Neuron (in vitro differentiated cells): Measurements from ENCODE around the gene ELF1.
"Not testable (repeated sequence)": the region's sequence is repeated elsewhere in the genome, so short reads cannot be mapped to it uniquely, and the experiment has no call there.

Source experiments
- H2AFZ ChIP-seq: one replicate; pipeline ENCODE4 v1.6.1; 2013; ENCODE audit warnings: low read depth, mild to moderate bottlenecking, inconsistent platforms, low read length, moderate library complexity
- H3K27me3 ChIP-seq: one replicate; pipeline ENCODE4 v1.6.1; 2013; ENCODE audit warnings: low read length; ENCODE audit not compliant: insufficient read depth
- H3K36me3 ChIP-seq: one replicate; pipeline ENCODE4 v1.6.1; 2013; ENCODE audit warnings: low read length; ENCODE audit not compliant: insufficient read depth
- H3K4me1 ChIP-seq: one replicate; pipeline ENCODE4 v1.6.1; 2013; ENCODE audit warnings: low read length; ENCODE audit not compliant: insufficient read depth
- H3K4me3 ChIP-seq: 2 replicates; pipeline ENCODE4 v1.5.1; 2013; ENCODE audit warnings: mild to moderate bottlenecking, low read length, moderate library complexity
- H3K9me3 ChIP-seq: one replicate; pipeline ENCODE4 v1.6.1; 2013; ENCODE audit warnings: low read length

ELF1 gene

DNA sequence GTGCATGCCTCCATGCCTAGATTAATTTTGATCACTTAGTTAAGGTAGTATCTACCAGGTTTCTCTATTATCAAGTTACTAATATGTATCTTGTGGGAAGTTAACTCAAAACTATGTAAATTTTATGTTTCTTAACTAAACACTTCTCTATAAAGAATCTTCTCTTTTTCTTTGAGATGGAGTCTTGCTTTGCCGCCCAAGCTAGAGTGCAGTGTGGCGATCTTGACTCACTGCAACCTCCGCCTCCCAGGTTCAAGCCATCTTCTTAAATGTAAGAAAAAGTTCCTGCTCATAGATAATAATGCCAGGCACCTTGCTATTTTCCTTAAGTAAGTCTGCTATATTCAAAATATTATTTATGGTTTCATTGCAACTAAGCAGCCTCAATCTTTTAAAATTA, 58.4 kb downstream of the ELF1 start:
- Histone ChIP-seq H3K4me3 (no peak overlapping the region), H3K9me3 (peaks cover 2% of the 10 kb centered on the region), H3K27me3 (no peaks in the 10 kb centered on the region), H3K36me3 (no peaks in the 10 kb centered on the region), H3K4me1 (no peaks in the 10 kb centered on the region), H2AFZ (no peak overlapping the region)

DNA sequence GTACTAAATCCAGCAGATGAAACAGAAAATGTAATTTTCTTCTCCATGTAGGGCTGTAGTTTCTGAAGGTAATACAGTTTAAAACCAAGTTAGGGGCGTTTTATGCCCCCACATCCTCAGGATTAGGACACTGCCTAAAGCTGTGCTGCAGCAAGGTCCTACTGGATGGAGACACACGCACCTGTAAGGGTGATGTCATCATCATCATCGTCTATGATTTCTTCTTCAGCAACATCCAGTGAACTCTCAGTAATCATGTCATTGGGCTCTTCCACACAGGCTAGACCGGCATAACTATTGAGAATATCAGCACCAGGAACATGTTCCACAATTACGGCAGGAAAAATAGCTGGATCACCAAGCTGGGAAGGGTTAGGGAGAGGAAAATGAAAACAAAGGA, 60.5 kb downstream of the ELF1 start:
- H3K27me3 ChIP-seq = no peaks in the 10 kb centered on the region
- H3K4me1 ChIP-seq = no peaks in the 10 kb centered on the region
- no peak overlapping the region for H2AFZ ChIP-seq
- no peaks in the 10 kb centered on the region for H3K36me3 ChIP-seq
- H3K9me3 ChIP-seq = peaks cover 2% of the 10 kb centered on the region
- no peak overlapping the region for H3K4me3 ChIP-seq

- Histone ChIP-seq H3K27me3 (no peaks in the 10 kb centered on the region), H3K36me3 (no peaks in the 10 kb centered on the region), H3K4me3 (no peak overlapping the region), H3K9me3 (no peaks in the 10 kb centered on the region), H2AFZ (no peak overlapping the region), H3K4me1 (no peaks in the 10 kb centered on the region)
Observed at GRCh38 chr13:40946485-40946884, 72.6 kb downstream of the ELF1 start.

DNA sequence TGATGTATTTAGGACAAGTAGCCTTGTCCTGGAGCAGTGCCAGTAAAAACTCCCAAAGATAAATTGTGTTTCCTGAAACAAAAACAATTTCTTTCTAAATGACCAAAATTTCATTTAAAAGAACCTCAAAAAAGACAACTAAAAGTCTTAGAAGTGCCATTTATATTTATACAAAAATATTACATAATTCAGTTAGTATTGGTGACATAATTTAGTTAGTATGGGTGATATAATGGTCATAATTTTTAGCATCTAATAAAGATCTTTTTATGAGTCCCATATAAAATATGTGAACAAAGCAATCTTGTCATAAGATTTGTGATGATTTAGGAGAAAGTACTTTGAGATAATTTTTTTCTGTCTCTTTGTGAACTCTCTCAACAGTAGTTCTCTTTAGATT, 76.0 kb downstream of the ELF1 start:
- Histone ChIP-seq H3K27me3 (no peaks in the 10 kb centered on the region), H2AFZ (no peak overlapping the region), H3K36me3 (peaks cover 4% of the 10 kb centered on the region), H3K4me3 (no peak overlapping the region), H3K9me3 (no peaks in the 10 kb centered on the region), H3K4me1 (no peaks in the 10 kb centered on the region)

DNA sequence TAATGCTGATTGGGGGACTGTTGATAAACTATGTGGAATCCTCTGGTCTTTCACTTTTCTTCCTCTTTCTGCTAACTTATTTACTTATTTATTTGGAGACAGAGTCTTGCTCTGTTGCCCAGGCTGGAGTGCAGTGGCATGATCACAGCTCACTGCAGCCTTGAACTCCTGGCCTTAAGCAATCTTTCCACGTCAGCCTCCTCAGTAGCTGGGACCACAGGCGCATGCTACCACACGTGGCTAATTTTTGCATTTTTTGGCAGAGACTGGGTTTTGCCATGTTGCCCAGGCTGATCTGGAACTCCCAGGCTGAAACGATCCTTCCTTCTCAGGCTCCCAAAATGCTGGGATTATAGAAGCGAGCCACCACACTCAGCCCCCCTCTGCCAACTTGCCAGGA, 77.5 kb downstream of the ELF1 start:
- H3K9me3 ChIP-seq = no peaks in the 10 kb centered on the region
- H3K27me3 ChIP-seq = no peaks in the 10 kb centered on the region
- H2AFZ ChIP-seq = no peak overlapping the region
- no peak overlapping the region for H3K4me3 ChIP-seq
- no peaks in the 10 kb centered on the region for H3K4me1 ChIP-seq
- H3K36me3 ChIP-seq = peaks cover 4% of the 10 kb centered on the region

DNA sequence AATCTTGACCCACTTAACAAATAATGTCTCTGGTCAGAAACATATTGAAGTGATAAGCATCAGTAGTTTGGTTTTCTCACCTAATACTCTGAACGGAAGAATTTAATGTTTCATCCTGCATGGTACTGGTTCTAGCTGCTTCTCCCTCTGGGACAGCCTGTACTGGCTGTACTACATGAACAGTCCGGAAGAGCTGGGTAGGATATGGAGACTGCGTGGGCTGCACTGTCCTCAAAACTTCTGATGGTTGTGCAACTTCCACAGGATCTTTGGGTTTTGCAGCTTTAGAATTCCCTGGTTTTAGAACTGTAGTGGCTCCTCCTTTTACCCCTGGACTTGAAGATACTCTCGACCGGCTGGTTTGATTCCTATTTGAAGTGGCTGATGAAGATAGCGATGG, 78.3 kb downstream of the ELF1 start:
- H2AFZ ChIP-seq = no peak overlapping the region
- no peaks in the 10 kb centered on the region for H3K4me1 ChIP-seq
- H3K4me3 ChIP-seq = no peak overlapping the region
- no peaks in the 10 kb centered on the region for H3K9me3 ChIP-seq
- H3K36me3 ChIP-seq = peaks cover 4% of the 10 kb centered on the region
- no peaks in the 10 kb centered on the region for H3K27me3 ChIP-seq

GRCh38 chr13:40933508-40934204, 85.5 kb downstream of the ELF1 start:
- Histone ChIP-seq H3K9me3 (no peaks in the 10 kb centered on the region), H3K4me3 (no peak overlapping the region), H3K36me3 (no peaks in the 10 kb centered on the region), H2AFZ (no peak overlapping the region), H3K4me1 (no peaks in the 10 kb centered on the region), H3K27me3 (no peaks in the 10 kb centered on the region)

- Histone ChIP-seq H3K27me3 (no peaks in the 10 kb centered on the region), H3K36me3 (no peaks in the 10 kb centered on the region), H2AFZ (no peak overlapping the region), H3K4me3 (no peak overlapping the region), H3K9me3 (no peaks in the 10 kb centered on the region), H3K4me1 (no peaks in the 10 kb centered on the region)
Observed at GRCh38 chr13:40932252-40932651, 86.9 kb downstream of the ELF1 start.

DNA sequence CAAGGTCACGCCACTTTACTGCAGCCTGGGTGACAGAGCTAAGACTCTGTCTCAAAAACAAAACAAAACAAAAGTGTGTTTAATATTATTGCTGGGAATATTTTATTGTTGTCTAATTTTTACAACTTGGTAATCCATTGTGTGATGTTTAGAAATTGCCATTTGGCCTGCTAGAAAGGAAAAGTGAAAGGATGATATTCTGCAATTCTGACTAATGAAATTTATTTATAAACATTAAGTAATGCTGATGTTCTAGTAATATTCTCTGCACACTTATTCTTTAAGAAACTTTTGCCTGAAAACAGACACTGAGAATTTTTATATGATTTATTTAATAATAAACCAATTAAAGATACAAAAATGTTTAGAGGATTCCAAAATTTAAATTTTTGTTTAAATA, 87.4 kb downstream of the ELF1 start:
- H3K36me3 ChIP-seq = no peaks in the 10 kb centered on the region
- no peak overlapping the region for H2AFZ ChIP-seq
- H3K9me3 ChIP-seq = no peaks in the 10 kb centered on the region
- H3K4me3 ChIP-seq = no peak overlapping the region
- H3K27me3 ChIP-seq = no peaks in the 10 kb centered on the region
- no peaks in the 10 kb centered on the region for H3K4me1 ChIP-seq

- not testable (repeated sequence) for H3K36me3 ChIP-seq, H2AFZ ChIP-seq, H3K4me3 ChIP-seq, H3K4me1 ChIP-seq, H3K9me3 ChIP-seq, H3K27me3 ChIP-seq
Observed at GRCh38 chr13:40929883-40930282, 89.2 kb downstream of the ELF1 start.

- Histone ChIP-seq H2AFZ (no peak overlapping the region), H3K27me3 (no peaks in the 10 kb centered on the region), H3K36me3 (no peaks in the 10 kb centered on the region), H3K4me3 (no peak overlapping the region), H3K4me1 (no peaks in the 10 kb centered on the region), H3K9me3 (no peaks in the 10 kb centered on the region)
Observed at GRCh38 chr13:40928980-40929379, 90.1 kb downstream of the ELF1 start.

GRCh38 chr13:40927929-40928328, 91.2 kb downstream of the ELF1 start:
- Histone ChIP-seq H2AFZ (no peak overlapping the region), H3K4me1 (no peaks in the 10 kb centered on the region), H3K36me3 (no peaks in the 10 kb centered on the region), H3K4me3 (no peak overlapping the region), H3K27me3 (no peaks in the 10 kb centered on the region), H3K9me3 (no peaks in the 10 kb centered on the region)

- Histone ChIP-seq H2AFZ (no peak overlapping the region), H3K27me3 (no peaks in the 10 kb centered on the region), H3K4me1 (peaks cover 6% of the 10 kb centered on the region), H3K4me3 (no peak overlapping the region), H3K9me3 (no peaks in the 10 kb centered on the region), H3K36me3 (no peaks in the 10 kb centered on the region)
Observed at GRCh38 chr13:40923867-40924266, 95.2 kb downstream of the ELF1 start.

GRCh38 chr13:40922437-40923040, 96.6 kb downstream of the ELF1 start:
- H3K9me3 ChIP-seq = no peaks in the 10 kb centered on the region
- peaks cover 6% of the 10 kb centered on the region for H3K4me1 ChIP-seq
- no peak overlapping the region for H3K4me3 ChIP-seq
- no peak overlapping the region for H2AFZ ChIP-seq
- no peaks in the 10 kb centered on the region for H3K27me3 ChIP-seq
- no peaks in the 10 kb centered on the region for H3K36me3 ChIP-seq
